HG03432 (cell line): Measurements from ENCODE around the gene LSM3.

Experiments used
- ATAC-seq: cut with Tn5 transposase; IDR thresholded peaks from one replicate; pipeline ENCODE4 v1.9.1; 2021; ENCODE audit warnings: mild to moderate bottlenecking, moderate library complexity; ENCODE audit not compliant: unreplicated experiment

Gene LSM3

GRCh38 chr3:14236902-14237301, 58.3 kb downstream of the LSM3 start:
- ATAC-seq, result no peak

GRCh38 chr3:14237457-14237856, 58.8 kb downstream of the LSM3 start:
- no peak for ATAC-seq

GRCh38 chr3:14238356-14238755, 59.7 kb downstream of the LSM3 start:
- ATAC-seq, result no peak

- no peak for ATAC-seq
Observed at GRCh38 chr3:14238930-14239329, 60.3 kb downstream of the LSM3 start.

- no peak for ATAC-seq
Observed at GRCh38 chr3:14239940-14240339, 61.3 kb downstream of the LSM3 start.

GRCh38 chr3:14240366-14240765, 61.7 kb downstream of the LSM3 start:
- no peak for ATAC-seq

- no peak for ATAC-seq
Observed at GRCh38 chr3:14241716-14242115, 63.1 kb downstream of the LSM3 start.

- ATAC-seq, result no peak
Observed at GRCh38 chr3:14242490-14243311, 64.1 kb downstream of the LSM3 start.

- ATAC-seq, result no peak
Observed at GRCh38 chr3:14243782-14244181, 65.2 kb downstream of the LSM3 start.

- ATAC-seq, result no peak
Observed at GRCh38 chr3:14244521-14245247, 66.1 kb downstream of the LSM3 start.

GRCh38 chr3:14245248-14245639, 66.6 kb downstream of the LSM3 start:
- no peak for ATAC-seq

- ATAC-seq, result no peak
Observed at GRCh38 chr3:14245822-14246221, 67.2 kb downstream of the LSM3 start.

- no peak for ATAC-seq
Observed at GRCh38 chr3:14246414-14246813, 67.8 kb downstream of the LSM3 start.

GRCh38 chr3:14248477-14248848, 69.8 kb downstream of the LSM3 start:
- no peak for ATAC-seq

- no peak for ATAC-seq
Observed at GRCh38 chr3:14248849-14249523, 70.4 kb downstream of the LSM3 start.
